HEK293 (cell line): ENCODE data around the gene CCDC124.

Source experiments
- CTCF ChIA-PET: fragments of 350-600 bp; formaldehyde crosslinking; extraction: SDS; loops from one replicate; lab custom pipeline; 2021; ENCODE audit warnings: antibody characterized with exemption; lab: Yijun Ruan, JAX
- POLR2A ChIA-PET: fragments of 300-600 bp; formaldehyde crosslinking; extraction: SDS; loops from one replicate; lab custom pipeline; 2020; ENCODE audit warnings: antibody characterized with exemption, inconsistent platforms; lab: Yijun Ruan, JAX
- H3K27ac ChIP-seq: fragments of 200-500 bp; sonication (Bioruptor generic); 2 replicates; pipeline ENCODE4 v1.5.1; 2014; ENCODE audit warnings: low read depth, low read length, control low read depth, inconsistent platforms; ENCODE audit errors: extremely low read depth
- H3K36me3 ChIP-seq, 2 experiments: fragments of 200-500 bp in 1 of 2; sonication (Bioruptor generic) in 1 of 2; 1 replicate in 1 of 2; 2 replicates in 1 of 2; pipeline ENCODE4 v1.5.1; 2014 to 2017; ENCODE audit warnings: inconsistent platforms in 2 of 2, low read length in 2 of 2; ENCODE audit not compliant: control insufficient read depth in 2 of 2, insufficient read depth in 1 of 2
- H3K4me1 ChIP-seq: fragments of 200-500 bp; sonication (Bioruptor generic); 2 replicates; pipeline ENCODE4 v1.5.1; 2014; ENCODE audit warnings: mild to moderate bottlenecking, low read length, inconsistent platforms; ENCODE audit not compliant: control insufficient read depth, insufficient read depth
- H3K4me3 ChIP-seq: 2 replicates; pipeline ENCODE4 v1.5.1; 2011; ENCODE audit warnings: low read depth, mild to moderate bottlenecking, control low read depth, low read length, moderate library complexity
- H3K9me3 ChIP-seq: fragments of 200-500 bp; sonication (Bioruptor generic); 2 replicates; pipeline ENCODE4 v1.5.1; 2014; ENCODE audit warnings: low read depth, low read length, inconsistent platforms; ENCODE audit not compliant: control insufficient read depth, insufficient read depth
- GLIS1 ChIP-seq: fragments of 450-650 bp; formaldehyde crosslinking; IDR thresholded peaks from 2 replicates; pipeline ENCODE4 v1.5.1; 2016; ENCODE audit warnings: missing biosample characterization, missing genetic modification characterization
- KLF8 ChIP-seq: fragments of 450-650 bp; formaldehyde crosslinking; IDR thresholded peaks from 2 replicates; pipeline ENCODE4 v1.5.1; 2016; ENCODE audit warnings: missing biosample characterization, missing genetic modification characterization
- PATZ1 ChIP-seq: fragments of 450-650 bp; formaldehyde crosslinking; IDR thresholded peaks from 2 replicates; pipeline ENCODE4 v1.5.1; 2016; ENCODE audit warnings: missing biosample characterization, missing genetic modification characterization
- SETDB1 ChIP-seq: IDR thresholded peaks from one replicate; pipeline ENCODE4 v1.6.1; 2017; ENCODE audit warnings: mild to moderate bottlenecking, low read length, moderate library complexity, mixed read lengths; ENCODE audit not compliant: insufficient read length
- SP7 ChIP-seq: fragments of 450-650 bp; formaldehyde crosslinking; IDR thresholded peaks from 2 replicates; pipeline ENCODE4 v1.5.1; 2016; ENCODE audit warnings: missing biosample characterization, missing genetic modification characterization
- ZBTB20 ChIP-seq: fragments of 450-650 bp; formaldehyde crosslinking; IDR thresholded peaks from 2 replicates; pipeline ENCODE4 v1.5.1; 2016; ENCODE audit warnings: missing biosample characterization, missing genetic modification characterization
- ZBTB21 ChIP-seq: fragments of 450-650 bp; formaldehyde crosslinking; IDR thresholded peaks from 2 replicates; pipeline ENCODE4 v1.5.1; 2017; ENCODE audit warnings: missing biosample characterization, missing genetic modification characterization
- ZEB2 ChIP-seq: fragments of 450-650 bp; formaldehyde crosslinking; IDR thresholded peaks from 2 replicates; pipeline ENCODE4 v1.5.1; 2016; ENCODE audit warnings: missing biosample characterization, missing genetic modification characterization
- ZNF114 ChIP-seq: fragments of 450-650 bp; formaldehyde crosslinking; IDR thresholded peaks from 2 replicates; pipeline ENCODE4 v1.5.0; 2017; ENCODE audit warnings: missing biosample characterization, missing genetic modification characterization
- ZNF121 ChIP-seq: fragments of 450-650 bp; formaldehyde crosslinking; IDR thresholded peaks from 2 replicates; pipeline ENCODE4 v1.5.1; 2016; ENCODE audit warnings: missing biosample characterization, missing genetic modification characterization
- ZNF138 ChIP-seq: fragments of 450-650 bp; formaldehyde crosslinking; IDR thresholded peaks from 2 replicates; pipeline ENCODE4 v1.5.1; 2016; ENCODE audit warnings: missing biosample characterization, missing genetic modification characterization, borderline replicate concordance
- ZNF16 ChIP-seq: fragments of 450-650 bp; formaldehyde crosslinking; IDR thresholded peaks from 2 replicates; pipeline ENCODE4 v1.5.1; 2016; ENCODE audit warnings: low read depth, missing biosample characterization, missing genetic modification characterization
- ZNF248 ChIP-seq: fragments of 450-650 bp; formaldehyde crosslinking; IDR thresholded peaks from 2 replicates; pipeline ENCODE4 v1.5.1; 2017; ENCODE audit warnings: missing biosample characterization, missing genetic modification characterization
- ZNF350 ChIP-seq: fragments of 450-650 bp; formaldehyde crosslinking; IDR thresholded peaks from 2 replicates; pipeline ENCODE4 v1.5.0; 2017; ENCODE audit warnings: missing biosample characterization, mild to moderate bottlenecking, missing genetic modification characterization
- ZNF404 ChIP-seq: fragments of 450-650 bp; formaldehyde crosslinking; IDR thresholded peaks from 2 replicates; pipeline ENCODE4 v1.5.1; 2017; ENCODE audit warnings: missing biosample characterization, missing genetic modification characterization
- ZNF521 ChIP-seq: fragments of 450-650 bp; formaldehyde crosslinking; IDR thresholded peaks from 2 replicates; pipeline ENCODE4 v1.5.1; 2017; ENCODE audit warnings: missing biosample characterization, mild to moderate bottlenecking, missing genetic modification characterization
- ZNF549 ChIP-seq: fragments of 450-650 bp; IDR thresholded peaks from 2 replicates; pipeline ENCODE4 v1.5.1; 2018; ENCODE audit warnings: missing biosample characterization, missing genetic modification characterization, mild to moderate bottlenecking, inconsistent platforms, moderate library complexity
- ZNF560 ChIP-seq: fragments of 450-650 bp; formaldehyde crosslinking; IDR thresholded peaks from 2 replicates; pipeline ENCODE4 v1.5.1; 2017; ENCODE audit warnings: missing biosample characterization, missing genetic modification characterization, borderline replicate concordance
- ZNF654 ChIP-seq: fragments of 450-650 bp; formaldehyde crosslinking; IDR thresholded peaks from 2 replicates; pipeline ENCODE4 v1.5.1; 2016; ENCODE audit warnings: low read depth, missing biosample characterization, missing genetic modification characterization
- TF ChIP-seq, protein P1 (sequence below): fragments of 450-650 bp; formaldehyde crosslinking; IDR thresholded peaks from 2 replicates; pipeline ENCODE4 v1.5.1; 2017; ENCODE audit warnings: missing biosample characterization, missing genetic modification characterization
- TF ChIP-seq, protein P2 (sequence below): fragments of 450-650 bp; formaldehyde crosslinking; IDR thresholded peaks from 2 replicates; pipeline ENCODE4 v1.5.1; 2016; ENCODE audit warnings: missing biosample characterization, missing genetic modification characterization
- TF ChIP-seq, protein P3 (sequence below): fragments of 450-650 bp; formaldehyde crosslinking; IDR thresholded peaks from 2 replicates; pipeline ENCODE4; 2016; ENCODE audit warnings: missing biosample characterization, missing genetic modification characterization
- TF ChIP-seq, protein P4 (sequence below): fragments of 450-650 bp; formaldehyde crosslinking; IDR thresholded peaks from 2 replicates; pipeline ENCODE4 v1.5.1; 2017; ENCODE audit warnings: missing biosample characterization, missing genetic modification characterization

The CCDC124 gene

GRCh38 chr19:17938092-17938845, 5.5 kb downstream of the CCDC124 start:
- ChIA-PET POLR2A (interaction anchor here (1.1 to 1.2 kb wide), 3 partner anchors 9 to 79 kb away, joined by 3 to 7 read pairs (median 6); partner anchors contain the start of gene RPL18A), CTCF (interaction anchor here (0.6 to 9.0 kb wide), 39 partner anchors 8 to 1248 kb away, joined by 3 to 233 read pairs (median 4); partner anchors contain the start of gene RPL18A)
- Histone ChIP-seq H3K9me3 (no peaks in the 10 kb centered on the region), H3K4me1 (no peaks in the 10 kb centered on the region), H3K36me3 (peaks cover 3 to 34% of the 10 kb centered on the region in 2 experiments; a peak in 2 of 3 replicates), H3K4me3 (no peak overlapping the region), H3K27ac (no peak overlapping the region)
- TF ChIP-seq ZNF248 (tag by site-specific recombination) (no peak), ZNF654 (peak; percentile 98), ZNF16 (tag by site-specific recombination) (no peak), KLF8 (peak; percentile 26; the same call in 1 of the 2 replicates), ZNF549 (tag by site-specific recombination) (no peak), ZNF121 (tag by site-specific recombination) (peak; percentile 98), ZBTB20 (tag by site-specific recombination) (peak; percentile 64), ZNF404 (tag by site-specific recombination) (no peak), PATZ1 (tag by site-specific recombination) (peak; percentile 38; the same call in 1 of the 2 replicates), SP7 (tag by site-specific recombination) (0 out of 2 replicates have a peak, but pooled peaks have one; percentile 22), GLIS1 (tag by site-specific recombination) (peak; percentile 27; the same call in 1 of the 2 replicates)
- TF ChIP-seq, protein P1, sequence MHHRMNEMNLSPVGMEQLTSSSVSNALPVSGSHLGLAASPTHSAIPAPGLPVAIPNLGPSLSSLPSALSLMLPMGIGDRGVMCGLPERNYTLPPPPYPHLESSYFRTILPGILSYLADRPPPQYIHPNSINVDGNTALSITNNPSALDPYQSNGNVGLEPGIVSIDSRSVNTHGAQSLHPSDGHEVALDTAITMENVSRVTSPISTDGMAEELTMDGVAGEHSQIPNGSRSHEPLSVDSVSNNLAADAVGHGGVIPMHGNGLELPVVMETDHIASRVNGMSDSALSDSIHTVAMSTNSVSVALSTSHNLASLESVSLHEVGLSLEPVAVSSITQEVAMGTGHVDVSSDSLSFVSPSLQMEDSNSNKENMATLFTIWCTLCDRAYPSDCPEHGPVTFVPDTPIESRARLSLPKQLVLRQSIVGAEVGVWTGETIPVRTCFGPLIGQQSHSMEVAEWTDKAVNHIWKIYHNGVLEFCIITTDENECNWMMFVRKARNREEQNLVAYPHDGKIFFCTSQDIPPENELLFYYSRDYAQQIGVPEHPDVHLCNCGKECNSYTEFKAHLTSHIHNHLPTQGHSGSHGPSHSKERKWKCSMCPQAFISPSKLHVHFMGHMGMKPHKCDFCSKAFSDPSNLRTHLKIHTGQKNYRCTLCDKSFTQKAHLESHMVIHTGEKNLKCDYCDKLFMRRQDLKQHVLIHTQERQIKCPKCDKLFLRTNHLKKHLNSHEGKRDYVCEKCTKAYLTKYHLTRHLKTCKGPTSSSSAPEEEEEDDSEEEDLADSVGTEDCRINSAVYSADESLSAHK = no peak
- TF ChIP-seq, protein P2, sequence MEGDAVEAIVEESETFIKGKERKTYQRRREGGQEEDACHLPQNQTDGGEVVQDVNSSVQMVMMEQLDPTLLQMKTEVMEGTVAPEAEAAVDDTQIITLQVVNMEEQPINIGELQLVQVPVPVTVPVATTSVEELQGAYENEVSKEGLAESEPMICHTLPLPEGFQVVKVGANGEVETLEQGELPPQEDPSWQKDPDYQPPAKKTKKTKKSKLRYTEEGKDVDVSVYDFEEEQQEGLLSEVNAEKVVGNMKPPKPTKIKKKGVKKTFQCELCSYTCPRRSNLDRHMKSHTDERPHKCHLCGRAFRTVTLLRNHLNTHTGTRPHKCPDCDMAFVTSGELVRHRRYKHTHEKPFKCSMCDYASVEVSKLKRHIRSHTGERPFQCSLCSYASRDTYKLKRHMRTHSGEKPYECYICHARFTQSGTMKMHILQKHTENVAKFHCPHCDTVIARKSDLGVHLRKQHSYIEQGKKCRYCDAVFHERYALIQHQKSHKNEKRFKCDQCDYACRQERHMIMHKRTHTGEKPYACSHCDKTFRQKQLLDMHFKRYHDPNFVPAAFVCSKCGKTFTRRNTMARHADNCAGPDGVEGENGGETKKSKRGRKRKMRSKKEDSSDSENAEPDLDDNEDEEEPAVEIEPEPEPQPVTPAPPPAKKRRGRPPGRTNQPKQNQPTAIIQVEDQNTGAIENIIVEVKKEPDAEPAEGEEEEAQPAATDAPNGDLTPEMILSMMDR = peak; percentile 88

DNA sequence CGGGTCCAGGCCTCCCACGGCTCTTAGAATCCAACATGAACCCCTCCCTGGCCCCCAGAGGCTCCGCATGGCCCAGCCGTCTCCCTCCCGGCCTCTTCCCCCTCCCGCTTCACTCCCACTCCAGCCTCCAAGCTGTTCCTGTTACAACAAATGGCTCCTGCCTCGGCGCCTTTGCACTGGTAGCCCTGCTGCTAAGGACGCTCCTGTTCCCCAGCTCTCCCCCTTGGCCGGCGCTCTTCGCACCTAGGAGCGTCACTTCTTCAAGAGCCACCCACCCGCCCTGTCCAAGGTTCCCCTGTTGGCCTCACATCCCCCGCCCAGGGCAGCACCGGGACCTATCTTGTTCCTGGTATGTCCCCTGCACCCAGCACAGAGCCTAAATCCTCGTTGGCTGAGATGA, 9.4 kb downstream of the CCDC124 start:
- ChIA-PET POLR2A (interaction anchor here (1.1 kb wide), 1 partner anchor 9 kb away, joined by 5 read pairs; the partner anchor contains the start of gene CCDC124), CTCF (interaction anchor here (9.4 kb wide), 1 partner anchor 55 kb away, joined by 92 read pairs; no protein-coding TSS in a partner anchor)
- no peak overlapping the region for H3K4me3 ChIP-seq
- peaks cover 3 to 43% of the 10 kb centered on the region in 2 experiments; a peak in 2 of 3 replicates for H3K36me3 ChIP-seq
- no peak overlapping the region for H3K27ac ChIP-seq
- no peaks in the 10 kb centered on the region for H3K9me3 ChIP-seq
- no peaks in the 10 kb centered on the region for H3K4me1 ChIP-seq
- TF ChIP-seq ZNF521 (tag by site-specific recombination) = no peak
- no peak for TF ChIP-seq ZNF560 (tag by site-specific recombination)
- TF ChIP-seq ZBTB21 (tag by site-specific recombination) = no peak
- TF ChIP-seq ZNF549 (tag by site-specific recombination) = no peak
- TF ChIP-seq ZNF114 (tag by site-specific recombination) = no peak
- no peak for TF ChIP-seq SETDB1
- TF ChIP-seq, protein P3, sequence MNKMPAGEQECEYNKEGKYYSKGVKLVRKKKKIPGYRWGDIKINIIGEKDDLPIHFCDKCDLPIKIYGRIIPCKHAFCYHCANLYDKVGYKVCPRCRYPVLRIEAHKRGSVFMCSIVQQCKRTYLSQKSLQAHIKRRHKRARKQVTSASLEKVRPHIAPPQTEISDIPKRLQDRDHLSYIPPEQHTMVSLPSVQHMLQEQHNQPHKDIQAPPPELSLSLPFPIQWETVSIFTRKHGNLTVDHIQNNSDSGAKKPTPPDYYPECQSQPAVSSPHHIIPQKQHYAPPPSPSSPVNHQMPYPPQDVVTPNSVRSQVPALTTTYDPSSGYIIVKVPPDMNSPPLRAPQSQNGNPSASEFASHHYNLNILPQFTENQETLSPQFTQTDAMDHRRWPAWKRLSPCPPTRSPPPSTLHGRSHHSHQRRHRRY = no peak
- no peak for TF ChIP-seq ZEB2 (tag by site-specific recombination)
- TF ChIP-seq ZNF138 = no peak
- TF ChIP-seq, protein P4, sequence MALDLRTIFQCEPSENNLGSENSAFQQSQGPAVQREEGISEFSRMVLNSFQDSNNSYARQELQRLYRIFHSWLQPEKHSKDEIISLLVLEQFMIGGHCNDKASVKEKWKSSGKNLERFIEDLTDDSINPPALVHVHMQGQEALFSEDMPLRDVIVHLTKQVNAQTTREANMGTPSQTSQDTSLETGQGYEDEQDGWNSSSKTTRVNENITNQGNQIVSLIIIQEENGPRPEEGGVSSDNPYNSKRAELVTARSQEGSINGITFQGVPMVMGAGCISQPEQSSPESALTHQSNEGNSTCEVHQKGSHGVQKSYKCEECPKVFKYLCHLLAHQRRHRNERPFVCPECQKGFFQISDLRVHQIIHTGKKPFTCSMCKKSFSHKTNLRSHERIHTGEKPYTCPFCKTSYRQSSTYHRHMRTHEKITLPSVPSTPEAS (tag by site-specific recombination) = no peak
- TF ChIP-seq, protein P1 = no peak
- no peak for TF ChIP-seq ZNF350 (tag by site-specific recombination)
